GM13977 (cell line): ENCODE measurements around the gene MAPRE2.

Experiments
- DNase-seq: peaks from one replicate; pipeline ENCODE4 v3.0.0; 2012; ENCODE audit warnings: low spot score
- in situ Hi-C: fragments of 300-500 bp; cut with MboI; formaldehyde crosslinking; loops from one replicate; pipeline ENCODE4 v1.12.0; 2022; ENCODE audit warnings: low sequenced_read_pairs, low pct_unique_long_range_greater_than_20kb, mixed read lengths, inconsistent platforms; ENCODE audit not compliant: unreplicated experiment
- TF ChIP-seq, protein P1 (sequence below): IDR thresholded peaks from 2 replicates; pipeline ENCODE4 v1.5.1; 2012; ENCODE audit warnings: mild to moderate bottlenecking, control low read depth; ENCODE audit not compliant: insufficient read depth; ENCODE audit errors: extremely low read depth, missing control alignments

MAPRE2 gene

DNA sequence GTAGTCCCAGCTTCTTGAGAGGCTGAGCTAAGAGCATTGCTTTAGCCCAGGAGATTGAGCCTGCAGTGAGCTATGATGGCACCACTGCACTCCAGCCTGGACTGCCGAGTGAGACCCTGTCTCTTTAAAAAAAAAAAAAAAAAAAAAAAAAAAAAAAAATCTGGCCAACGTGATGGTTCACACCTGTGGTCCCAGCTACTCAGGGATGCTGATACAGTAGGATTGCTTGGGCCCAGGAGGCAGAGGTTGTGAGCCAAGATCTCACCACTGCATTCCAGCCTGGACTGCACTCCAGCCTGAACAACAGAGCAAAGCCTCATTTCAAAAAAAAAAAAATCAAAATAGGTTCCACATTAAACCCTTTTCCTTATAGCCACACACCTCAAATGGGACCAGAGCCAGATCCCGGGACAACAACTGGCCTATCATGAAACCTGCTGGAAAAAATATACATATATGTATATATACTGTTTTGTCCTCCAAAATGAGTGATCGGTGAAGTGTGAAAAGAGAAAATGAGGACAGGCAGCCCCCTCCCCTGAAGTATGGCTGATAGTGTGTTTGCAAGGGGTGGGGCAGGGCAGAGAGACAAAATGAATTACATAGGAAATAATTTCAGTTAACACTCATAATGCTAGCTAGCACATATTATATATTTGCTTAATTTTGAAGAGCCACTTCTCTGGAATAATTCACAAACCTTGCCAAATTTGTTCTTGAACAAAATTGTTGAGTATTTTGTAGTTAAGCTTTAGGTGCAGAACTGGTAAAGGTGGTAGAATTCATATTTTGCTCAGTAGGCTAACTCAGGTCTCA lies 22.9 kb downstream of the MAPRE2 start:
- no peak for DNase-seq
- TF ChIP-seq, protein P1, sequence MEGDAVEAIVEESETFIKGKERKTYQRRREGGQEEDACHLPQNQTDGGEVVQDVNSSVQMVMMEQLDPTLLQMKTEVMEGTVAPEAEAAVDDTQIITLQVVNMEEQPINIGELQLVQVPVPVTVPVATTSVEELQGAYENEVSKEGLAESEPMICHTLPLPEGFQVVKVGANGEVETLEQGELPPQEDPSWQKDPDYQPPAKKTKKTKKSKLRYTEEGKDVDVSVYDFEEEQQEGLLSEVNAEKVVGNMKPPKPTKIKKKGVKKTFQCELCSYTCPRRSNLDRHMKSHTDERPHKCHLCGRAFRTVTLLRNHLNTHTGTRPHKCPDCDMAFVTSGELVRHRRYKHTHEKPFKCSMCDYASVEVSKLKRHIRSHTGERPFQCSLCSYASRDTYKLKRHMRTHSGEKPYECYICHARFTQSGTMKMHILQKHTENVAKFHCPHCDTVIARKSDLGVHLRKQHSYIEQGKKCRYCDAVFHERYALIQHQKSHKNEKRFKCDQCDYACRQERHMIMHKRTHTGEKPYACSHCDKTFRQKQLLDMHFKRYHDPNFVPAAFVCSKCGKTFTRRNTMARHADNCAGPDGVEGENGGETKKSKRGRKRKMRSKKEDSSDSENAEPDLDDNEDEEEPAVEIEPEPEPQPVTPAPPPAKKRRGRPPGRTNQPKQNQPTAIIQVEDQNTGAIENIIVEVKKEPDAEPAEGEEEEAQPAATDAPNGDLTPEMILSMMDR, result no peak
- in situ Hi-C loops, result no loop called here

DNA sequence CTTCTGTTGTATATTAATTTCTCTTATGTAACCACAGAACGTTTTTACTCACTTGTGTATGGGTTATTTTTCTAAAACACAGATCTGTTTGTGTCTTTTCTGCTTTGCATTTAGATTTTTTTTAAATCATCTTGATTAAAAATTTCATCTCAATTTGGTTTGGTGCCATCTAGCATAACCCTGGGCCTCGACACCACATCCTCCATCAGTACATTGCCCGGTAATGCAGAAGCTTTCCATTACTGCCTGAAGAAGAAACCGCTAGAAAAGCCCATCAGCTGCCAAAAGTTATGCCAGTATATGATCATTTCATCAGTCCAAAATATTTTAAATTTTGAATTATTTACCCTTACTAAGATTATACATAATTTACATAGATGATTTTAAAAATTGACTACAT lies 26.2 kb downstream of the MAPRE2 start:
- in situ Hi-C loops, result no loop called here
- no peak for DNase-seq
- TF ChIP-seq, protein P1, result no peak

DNA sequence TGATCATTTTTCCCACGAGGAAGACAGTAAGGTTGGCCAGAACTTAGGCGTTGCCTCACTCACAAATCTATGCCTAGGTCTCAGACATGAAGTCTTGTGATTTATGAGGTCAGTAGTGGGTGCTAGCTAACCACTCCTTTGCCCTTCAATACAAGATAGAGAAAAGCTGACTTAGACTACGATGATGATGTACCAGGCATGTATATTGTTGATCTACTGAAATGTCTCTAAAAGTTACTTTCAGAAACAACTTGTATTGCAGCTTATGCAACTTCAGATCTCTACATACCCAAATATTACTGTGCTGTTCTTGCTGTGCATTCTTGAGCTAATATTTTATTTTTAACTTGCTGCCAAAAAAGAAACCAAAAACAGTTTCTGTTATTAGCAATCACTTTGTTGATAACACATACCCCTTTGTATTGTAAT lies 30.6 kb downstream of the MAPRE2 start:
- peak; percentile 31 for DNase-seq
- TF ChIP-seq, protein P1, result peak; percentile 7
- in situ Hi-C loops, result no loop called here

DNA sequence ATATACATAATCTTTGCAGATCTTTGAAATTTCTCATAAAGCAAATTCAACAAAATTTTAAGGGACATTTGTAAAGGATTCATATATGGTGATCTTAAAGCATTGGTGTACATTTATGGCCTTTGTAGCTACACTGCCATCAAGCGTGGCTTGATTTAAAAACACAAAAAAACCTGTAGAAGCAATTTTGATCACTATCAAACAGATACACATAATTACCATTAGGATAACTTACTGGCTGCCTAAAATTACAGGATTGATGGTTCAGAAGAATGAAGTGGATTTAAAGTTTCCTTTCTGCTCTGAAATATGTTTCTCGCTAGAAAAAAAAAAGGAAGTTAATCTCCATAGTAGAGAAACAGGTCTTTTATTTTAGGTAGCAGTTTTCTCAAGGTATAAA lies 31.4 kb downstream of the MAPRE2 start:
- in situ Hi-C loops, result no loop called here
- no peak for DNase-seq
- TF ChIP-seq, protein P1, result no peak

DNA sequence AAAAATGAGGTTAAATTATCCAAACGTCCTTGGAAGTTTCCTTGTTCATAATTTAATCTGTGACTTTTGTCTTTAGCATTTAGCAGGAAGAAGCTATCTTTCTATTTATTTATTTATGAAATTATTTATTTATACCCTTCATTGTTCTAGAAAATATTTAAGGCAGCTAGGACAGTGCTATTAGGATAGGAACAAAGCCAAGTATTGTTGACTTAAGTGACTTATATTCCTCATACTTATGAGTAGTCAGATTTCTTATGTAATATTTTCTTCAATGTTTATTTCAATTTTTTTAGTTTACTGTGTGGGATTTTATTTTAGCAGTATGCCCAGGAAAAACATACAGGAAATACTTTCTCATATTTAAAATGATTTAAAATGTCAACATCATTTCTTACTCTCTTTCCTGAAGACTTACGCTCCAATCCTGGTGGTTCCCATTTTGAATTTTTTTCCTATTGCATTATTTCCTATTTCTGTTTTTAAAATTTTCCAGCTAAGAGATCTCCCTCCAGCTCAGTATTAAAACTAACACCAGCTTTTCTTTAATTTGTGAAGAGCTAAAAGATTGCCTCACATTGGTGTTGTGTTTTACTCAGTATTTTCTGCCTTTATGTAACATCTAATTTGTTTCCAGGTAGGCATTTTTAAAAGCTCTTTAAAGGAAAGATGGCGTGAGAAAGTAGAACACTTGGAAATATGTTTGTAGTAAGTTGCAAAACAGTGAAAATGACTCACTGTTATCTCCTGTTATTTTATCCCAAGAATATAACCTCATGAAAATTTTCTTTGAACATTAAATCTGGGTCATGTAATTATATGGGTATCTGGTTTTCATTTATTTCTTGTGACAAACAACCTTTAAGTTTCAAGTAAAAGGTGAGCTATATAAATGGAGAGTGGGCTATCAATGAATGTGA lies 32.2 kb downstream of the MAPRE2 start:
- in situ Hi-C loops, result no loop called here
- no peak for DNase-seq

DNA sequence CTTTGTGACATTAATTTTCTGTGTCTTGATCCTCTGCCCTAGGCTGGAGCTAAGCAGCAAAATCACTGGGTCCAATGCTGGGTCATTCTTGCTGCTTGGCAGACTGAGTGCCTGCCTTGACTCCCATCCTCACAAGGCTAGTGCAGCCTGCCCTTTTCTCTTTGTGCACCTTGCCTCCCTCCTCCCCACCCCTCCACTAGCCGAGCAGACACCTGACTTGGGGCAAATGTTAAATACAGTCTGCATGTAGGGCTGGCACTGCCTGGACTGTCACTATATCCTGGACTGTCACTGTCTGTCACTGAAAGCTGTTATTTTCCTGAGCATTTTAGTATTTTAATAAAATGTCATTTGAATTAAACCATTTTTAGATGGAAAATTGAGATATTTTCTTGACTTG lies 33.4 kb downstream of the MAPRE2 start:
- no peak for DNase-seq
- in situ Hi-C loops, result no loop called here
- TF ChIP-seq, protein P1, result no peak

More for the DNA sequence above, 32.2 kb downstream of the MAPRE2 start:
- TF ChIP-seq, protein P1, result no peak
